GM10847 (cell line): ENCODE measurements around the gene PTPA.

Source experiments
- POLR2A ChIP-seq: IDR thresholded peaks from 2 replicates; pipeline ENCODE4 v1.6.1; 2011; ENCODE audit not compliant: insufficient read length; ENCODE audit errors: extremely low read depth

Gene PTPA

DNA sequence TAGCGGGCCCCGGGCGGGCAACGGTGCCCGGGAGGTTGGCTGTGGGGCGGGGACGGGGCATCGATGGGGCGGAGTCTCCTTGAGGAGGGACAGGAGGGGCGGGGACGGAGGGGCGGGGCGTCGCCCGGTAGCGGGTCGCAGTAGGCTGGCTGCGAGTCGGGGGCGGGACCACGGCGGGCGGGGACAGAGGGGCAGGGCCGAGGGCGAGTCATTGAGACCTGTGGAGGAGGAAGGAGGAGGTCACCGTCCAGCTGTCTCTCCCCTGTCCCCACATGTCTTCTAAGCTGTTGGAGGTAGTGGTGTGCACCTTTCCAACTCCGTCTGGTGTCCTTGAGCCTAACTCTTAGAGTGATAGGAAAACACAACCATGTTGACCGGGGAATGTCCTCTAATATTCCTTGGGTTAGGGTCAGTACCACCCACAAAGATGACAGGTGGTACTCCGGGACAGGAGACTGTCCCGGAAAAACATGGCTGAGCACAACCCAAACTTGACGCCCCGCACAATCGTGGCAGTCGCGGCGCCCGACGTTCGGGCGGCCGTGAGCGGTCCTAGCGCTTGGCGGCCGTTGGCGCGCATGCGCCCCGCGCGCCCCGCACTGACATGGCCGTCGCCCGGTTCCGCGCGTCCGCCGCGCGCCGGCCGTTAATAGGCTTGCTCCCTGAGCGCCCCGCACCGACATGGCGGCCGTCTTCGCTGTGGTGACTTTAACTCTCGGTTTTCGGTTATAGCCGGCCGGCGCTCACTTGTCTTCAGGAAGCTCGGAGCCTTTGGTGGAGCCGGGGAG is at the start of gene PTPA, which contains the start of gene CRAT:
Gene PTPA, plus strand, starts transcription at position 676 of the 788 bp plus-strand sequence. CDS start 186 bp downstream, outside the sequence.
Gene CRAT, minus strand, starts transcription at position 54 of the 788 bp plus-strand sequence. CDS start 284 bp downstream, outside the sequence.
- peak; percentile 74 for TF ChIP-seq POLR2A

DNA sequence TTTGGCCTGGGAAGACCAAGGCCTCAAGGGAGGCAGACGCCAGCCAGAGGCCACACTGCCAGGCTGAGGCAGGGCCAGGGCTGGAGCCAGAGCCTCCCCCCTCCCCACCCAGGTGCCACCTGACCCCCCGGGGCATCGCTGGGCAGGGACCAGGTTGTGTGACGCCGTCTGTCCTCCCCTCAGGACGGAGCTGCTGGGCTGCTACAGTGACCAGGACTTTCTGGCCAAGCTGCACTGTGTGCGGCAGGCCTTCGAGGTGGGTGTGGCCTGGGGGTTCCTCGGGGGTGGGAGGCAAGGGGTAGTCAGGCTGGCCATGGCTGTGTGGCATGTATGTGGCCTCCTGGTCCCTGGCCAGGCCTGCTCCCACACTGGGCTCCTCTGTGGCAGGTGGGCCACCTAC is 48.2 kb upstream of the PTPA start:
- no peak for TF ChIP-seq POLR2A

DNA sequence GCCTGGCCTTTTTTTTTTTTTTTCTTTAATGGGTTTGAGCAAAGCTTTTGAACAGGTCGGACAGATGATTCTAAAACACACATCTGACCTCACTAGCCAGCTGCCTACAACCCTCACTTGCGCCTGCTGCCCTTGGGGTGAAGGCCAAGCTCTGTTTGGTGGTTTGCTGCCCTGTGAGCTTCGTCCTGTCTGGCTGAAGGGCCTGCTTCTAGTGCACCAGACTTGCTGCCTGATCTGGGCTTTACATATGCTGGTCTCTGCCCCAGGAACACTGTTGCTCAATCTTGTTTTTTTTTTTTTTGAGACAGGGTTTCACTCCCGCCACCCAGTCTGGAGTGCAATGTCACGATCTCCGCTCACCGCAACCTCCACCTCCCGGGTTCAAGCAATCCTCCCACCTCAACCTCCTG is 46.7 kb upstream of the PTPA start:
- no peak for TF ChIP-seq POLR2A

GRCh38 chr9:129068110-129068509 is 43.1 kb upstream of the PTPA start:
- TF ChIP-seq POLR2A: no peak

GRCh38 chr9:129068990-129069861 is 42.0 kb upstream of the PTPA start:
- no peak for TF ChIP-seq POLR2A

DNA sequence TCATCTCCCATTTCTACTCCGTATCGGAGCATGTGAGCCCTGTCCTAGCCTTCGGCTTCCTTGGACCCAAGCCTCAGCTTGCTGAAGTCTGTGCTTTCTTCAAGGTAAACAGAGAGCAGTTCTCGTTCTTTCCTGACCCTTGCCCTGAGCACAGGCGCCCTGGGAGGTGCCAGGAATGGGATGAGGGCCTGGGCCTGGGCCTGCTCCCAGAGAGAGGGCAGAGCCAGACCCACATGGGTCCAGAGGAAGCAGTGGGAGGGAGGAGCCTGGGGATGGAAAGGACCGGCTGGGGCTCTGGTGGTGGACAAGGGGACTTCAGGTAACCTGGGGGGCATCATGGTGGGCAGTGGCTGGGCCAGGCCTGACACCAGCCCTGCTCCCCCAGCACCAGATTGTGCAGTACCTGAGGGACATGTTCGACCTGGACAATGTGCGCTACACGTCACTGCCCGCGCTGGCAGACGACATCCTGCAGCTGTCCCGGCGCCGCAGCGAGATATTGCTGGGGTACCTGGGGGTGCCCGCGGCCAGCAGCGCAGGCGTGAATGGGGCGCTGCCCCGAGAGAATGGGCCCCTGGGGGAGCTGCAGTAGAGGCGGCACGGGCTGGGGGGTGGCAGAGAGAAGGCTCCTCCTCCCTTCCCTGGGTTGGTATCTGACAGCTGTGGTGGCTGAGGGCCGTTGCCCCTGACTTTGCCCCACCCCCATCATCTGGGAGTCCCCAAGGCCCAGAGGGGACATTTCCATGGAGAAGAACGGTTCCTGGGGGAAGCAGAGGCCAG is 41.2 kb upstream of the PTPA start:
- TF ChIP-seq POLR2A: no peak

DNA sequence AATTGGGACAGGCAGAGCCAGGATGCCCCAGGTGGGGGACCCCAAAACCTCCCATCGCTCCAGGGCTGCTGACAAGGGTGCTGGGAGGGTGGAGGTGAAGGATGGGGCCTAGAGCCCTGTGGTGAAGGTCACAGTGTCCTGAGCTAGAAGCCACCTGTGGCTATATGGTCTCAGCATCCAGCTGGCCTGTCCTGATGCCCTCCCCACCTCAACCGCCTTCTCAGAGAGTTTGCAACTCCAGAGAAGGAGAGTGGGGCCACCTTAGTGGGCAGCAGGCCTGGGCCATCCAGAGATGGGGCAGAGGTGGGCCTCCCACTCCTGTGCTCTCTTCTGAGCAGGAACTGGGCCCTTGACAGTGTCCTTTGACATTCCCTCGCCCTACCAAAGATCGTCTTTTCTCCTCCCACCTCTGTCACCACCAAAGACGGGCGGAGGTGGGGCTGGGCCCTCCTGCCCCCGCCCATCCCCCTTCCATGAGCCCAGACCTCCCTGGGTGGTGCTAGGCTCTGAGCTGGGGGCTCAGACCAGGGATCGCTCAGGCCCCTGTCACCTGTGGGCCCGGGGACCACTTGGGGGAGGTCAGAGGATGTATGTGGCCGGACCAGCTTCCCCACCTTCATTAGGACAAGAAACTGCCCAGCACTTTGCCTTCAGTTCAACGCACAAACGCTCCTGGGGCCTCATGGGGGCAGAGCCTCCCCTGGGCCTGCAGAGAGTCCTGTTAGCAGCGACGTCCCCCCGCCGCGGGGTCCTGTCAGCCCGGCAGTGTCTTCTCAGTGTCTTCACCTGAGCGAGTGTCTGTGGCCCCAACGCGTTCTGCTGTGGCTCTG is 40.3 kb upstream of the PTPA start:
- TF ChIP-seq POLR2A: no peak

DNA sequence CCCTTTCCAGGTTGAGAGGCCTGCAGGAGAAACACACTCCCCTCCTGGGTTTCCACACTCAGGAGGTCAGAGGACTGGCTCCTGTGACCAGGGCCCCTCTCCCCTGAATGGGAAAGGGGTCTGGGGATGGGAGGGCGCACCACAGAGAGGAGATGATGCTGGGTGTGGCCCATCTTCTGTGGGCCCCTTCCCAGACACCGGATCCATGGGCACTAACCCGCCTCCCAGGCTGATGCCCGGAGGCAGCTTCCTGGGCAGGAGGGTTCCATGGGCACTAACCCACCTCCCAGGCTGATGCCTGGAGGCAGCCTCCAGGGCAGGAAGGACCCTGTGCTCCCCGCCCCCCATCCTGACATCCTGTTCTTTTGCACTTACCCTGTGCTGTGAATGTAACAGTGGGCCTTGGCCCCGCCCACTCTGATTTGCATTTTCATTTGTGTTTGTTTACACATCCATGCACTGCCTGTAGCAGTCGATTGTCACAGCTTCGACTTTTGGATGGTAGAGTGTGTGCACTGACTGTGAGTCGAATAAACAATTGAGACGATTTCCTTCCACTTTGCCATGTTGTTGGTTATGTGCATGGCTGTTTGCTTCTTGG is 39.6 kb upstream of the PTPA start:
- TF ChIP-seq POLR2A: no peak

DNA sequence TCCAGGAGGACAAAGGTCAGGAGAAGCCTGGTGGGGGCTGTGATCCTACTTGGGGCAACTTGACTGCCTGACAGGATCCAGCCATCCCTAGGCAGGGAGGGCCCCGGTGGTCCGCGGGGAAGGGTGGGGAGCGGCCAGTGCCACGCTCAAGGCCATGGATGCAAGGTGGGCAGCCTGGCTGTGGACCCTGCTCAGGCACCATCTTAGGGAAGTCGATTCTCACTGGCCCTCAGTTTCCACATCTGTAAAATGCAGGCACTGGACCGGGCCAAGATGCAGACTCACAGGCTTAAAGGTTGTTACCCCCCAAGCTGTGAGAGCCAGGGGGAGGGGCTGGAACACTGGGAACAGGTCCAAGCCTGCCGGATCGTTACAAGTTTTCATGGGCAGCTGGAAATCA is 39.0 kb upstream of the PTPA start:
- TF ChIP-seq POLR2A: no peak

GRCh38 chr9:129073404-129073803 is 37.8 kb upstream of the PTPA start:
- TF ChIP-seq POLR2A: no peak

GRCh38 chr9:129074106-129074505 is 37.1 kb upstream of the PTPA start:
- no peak for TF ChIP-seq POLR2A

- no peak for TF ChIP-seq POLR2A
These were observed 35.1 kb upstream of the PTPA start for GRCh38 chr9:129075996-129076639.

GRCh38 chr9:129076640-129077037 is 34.6 kb upstream of the PTPA start:
- no peak for TF ChIP-seq POLR2A
